Measurements from ENCODE around the gene RPL9.

- no peak for TF ChIP-seq CTCF (conservative IDR thresholded peaks at IDR 0.05 in 1 of 2, IDR thresholded peaks at IDR 0.05 in 1 of 2; ENCODE audit: extremely low read depth in 1 of 2, insufficient read depth in 1 of 2, low read depth in 1 of 2, low read length in 2 of 2)
- TF ChIP-seq EZH2 (IDR thresholded peaks at IDR 0.05; ENCODE audit: borderline replicate concordance, low read length): no peak
These were observed 35.6 kb upstream of the RPL9 start for GRCh38 chr4:39494354-39494753.
